Activated naive CD8-positive, alpha-beta T cell treated with anti-CD3 and anti-CD28 coated beads for 36 hours (primary cell): ENCODE data around the gene NAA25. TPM values are rescaled to one million over a fixed set of nuclear protein-coding genes. Genes with fewer than 3 reads are reported as not detected.
"Not testable (repeated sequence)": the region's sequence is repeated elsewhere in the genome, so short reads cannot be mapped to it uniquely, and the experiment has no call there.

ENCODE experiments used
- DNase-seq: peaks from one replicate; pipeline ENCODE4 v3.0.0; 2021
- H3K27ac Mint-ChIP-seq: one replicate; pipeline ENCODE4 v1.8.0; 2022; ENCODE audit warnings: mild to moderate bottlenecking, moderate library complexity, mixed read lengths
- H3K27me3 Mint-ChIP-seq: one replicate; pipeline ENCODE4 v1.8.0; 2022; ENCODE audit warnings: mild to moderate bottlenecking, mixed read lengths
- H3K36me3 Mint-ChIP-seq: one replicate; pipeline ENCODE4 v1.8.0; 2021; ENCODE audit warnings: mild to moderate bottlenecking, mixed read lengths
- H3K4me1 Mint-ChIP-seq: one replicate; pipeline ENCODE4 v1.8.0; 2021; ENCODE audit warnings: mixed read lengths
- H3K4me3 Mint-ChIP-seq: one replicate; pipeline ENCODE4 v1.8.0; 2022; ENCODE audit warnings: mild to moderate bottlenecking, moderate library complexity, mixed read lengths
- H3K9me3 Mint-ChIP-seq: one replicate; pipeline ENCODE4 v1.8.0; 2022; ENCODE audit warnings: mixed read lengths
- total RNA-seq, 2 experiments: library from RNA; stranded (reverse); gene quantifications; one replicate each; pipeline ENCODE4 v1.2.3, GENCODE V29; 2021

Gene NAA25
- total RNA-seq, 2 experiments from 2014 or later = 51.3 to 54.9 TPM

DNA sequence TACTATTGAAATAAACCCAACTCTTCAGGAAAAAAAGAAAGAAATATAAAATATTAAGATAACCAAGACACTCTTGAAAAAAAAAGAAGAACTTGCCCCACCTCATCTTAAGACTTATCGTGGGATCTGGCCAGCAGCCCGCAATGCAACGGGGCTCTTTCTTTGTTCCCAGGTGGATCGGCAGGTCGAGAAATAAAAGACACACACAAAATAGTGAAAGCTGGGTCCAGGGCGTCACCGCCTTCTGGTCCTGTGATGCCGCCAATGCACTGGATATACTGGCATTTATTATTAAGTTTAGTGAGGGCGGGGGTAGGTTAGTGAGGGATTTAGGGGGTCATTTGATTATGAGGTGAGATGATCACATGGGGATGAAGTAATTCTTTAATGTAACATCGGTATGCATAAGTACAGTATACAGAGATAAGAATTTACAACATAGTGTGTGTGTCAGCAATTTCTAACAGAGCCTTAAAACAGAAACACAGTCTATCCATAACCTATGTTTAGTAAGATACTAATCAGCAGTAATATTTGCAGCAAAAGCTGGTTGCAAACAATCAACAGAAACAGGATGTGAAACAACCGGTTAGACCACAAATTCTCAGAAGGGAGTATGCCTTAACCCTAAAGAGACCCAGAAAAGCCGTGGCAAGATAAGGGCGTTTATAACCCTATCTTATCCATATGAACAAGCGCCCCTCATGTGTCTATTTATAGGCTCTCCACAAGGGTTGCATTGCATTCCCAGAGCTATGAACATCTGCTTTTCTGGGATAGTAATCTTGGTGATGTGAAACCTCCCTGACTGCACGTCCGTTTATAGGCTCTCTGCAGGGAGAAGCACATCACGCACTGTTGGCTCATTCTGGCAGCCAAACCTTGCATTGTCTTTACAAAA lies 114.1 kb downstream of the NAA25 start:
- DNase-seq, H3K27me3 Mint-ChIP-seq, H3K36me3 Mint-ChIP-seq, H3K9me3 Mint-ChIP-seq: not testable (repeated sequence)
- peak overlapping the region; percentile 80 for H3K4me3 Mint-ChIP-seq
- peak overlapping the region; percentile 81 for H3K27ac Mint-ChIP-seq
- peaks cover 56% of the 10 kb centered on the region for H3K4me1 Mint-ChIP-seq

DNA sequence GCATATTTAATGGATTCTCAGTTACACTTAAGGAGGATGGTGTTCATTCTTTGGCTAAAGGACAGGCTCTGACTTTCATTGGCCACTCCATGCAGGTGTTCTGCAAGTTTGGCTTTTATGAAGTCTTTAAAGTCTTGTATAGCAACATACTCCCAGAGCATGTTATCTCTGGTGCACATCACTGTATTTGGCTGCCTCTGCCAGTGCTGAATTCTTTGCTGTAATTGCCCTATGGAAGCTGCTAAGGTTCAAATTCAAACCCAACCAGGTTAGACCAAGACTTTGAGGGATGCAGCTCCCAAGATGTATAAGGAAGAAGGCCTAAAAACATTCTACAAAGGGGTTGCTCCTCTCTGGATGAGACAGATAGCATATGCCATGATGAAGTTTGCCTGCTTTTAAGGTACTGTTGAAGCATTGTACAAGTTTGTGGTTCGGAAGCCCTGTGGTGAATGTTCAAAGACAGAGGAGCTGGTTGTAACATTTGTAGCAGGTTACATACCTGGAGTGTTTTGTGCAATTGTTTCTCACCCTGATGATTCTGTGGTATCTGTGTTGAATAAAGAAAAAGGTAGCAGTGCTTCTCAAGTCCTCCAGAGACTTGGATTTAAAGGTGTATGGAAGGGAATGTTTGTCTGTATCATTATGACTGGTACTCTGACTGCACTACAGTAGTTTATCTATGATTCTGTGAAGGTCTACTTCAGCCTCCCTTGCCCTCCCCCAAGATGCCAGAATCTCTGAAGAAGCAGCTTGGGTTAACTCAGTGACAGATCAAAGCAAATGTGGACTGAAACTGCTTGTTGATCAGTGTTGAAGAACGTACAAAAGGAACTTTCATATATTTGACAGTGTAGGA lies 115.1 kb downstream of the NAA25 start:
- DNase-seq = peak; percentile 37

DNA sequence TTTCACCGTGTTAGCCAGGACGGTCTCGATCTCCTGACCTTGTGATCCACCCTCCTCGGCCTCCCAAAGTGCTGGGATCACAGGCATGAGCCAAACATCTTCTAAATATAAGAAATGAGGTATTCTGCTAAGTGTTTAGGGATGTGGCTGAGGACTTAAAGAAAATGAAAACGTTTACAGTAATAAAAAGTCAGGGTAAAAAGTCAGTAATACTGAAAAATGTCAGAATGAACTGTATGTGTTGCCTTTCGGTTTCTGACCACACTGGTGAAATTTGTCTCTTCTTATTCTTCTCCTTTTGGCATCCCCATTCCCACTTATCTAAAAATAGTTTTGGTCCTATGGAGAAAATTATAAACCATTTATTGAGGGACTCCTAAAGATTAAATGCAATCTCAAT lies 116.1 kb downstream of the NAA25 start:
- Mint-ChIP-seq H3K4me1 (peaks cover 56% of the 10 kb centered on the region), H3K27me3 (no peaks in the 10 kb centered on the region), H3K36me3 (peaks cover 6% of the 10 kb centered on the region), H3K4me3 (peak overlapping the region; percentile 26), H3K9me3 (no peaks in the 10 kb centered on the region), H3K27ac (peak overlapping the region; percentile 76)
- no peak for DNase-seq

More for the DNA sequence above, 115.1 kb downstream of the NAA25 start:
- H3K36me3 Mint-ChIP-seq = peaks cover 6% of the 10 kb centered on the region
- no peaks in the 10 kb centered on the region for H3K27me3 Mint-ChIP-seq
- peak overlapping the region; percentile 80 for H3K4me3 Mint-ChIP-seq
- peaks cover 57% of the 10 kb centered on the region for H3K4me1 Mint-ChIP-seq
- peak overlapping the region; percentile 26 for H3K27ac Mint-ChIP-seq
- no peaks in the 10 kb centered on the region for H3K9me3 Mint-ChIP-seq

DNA sequence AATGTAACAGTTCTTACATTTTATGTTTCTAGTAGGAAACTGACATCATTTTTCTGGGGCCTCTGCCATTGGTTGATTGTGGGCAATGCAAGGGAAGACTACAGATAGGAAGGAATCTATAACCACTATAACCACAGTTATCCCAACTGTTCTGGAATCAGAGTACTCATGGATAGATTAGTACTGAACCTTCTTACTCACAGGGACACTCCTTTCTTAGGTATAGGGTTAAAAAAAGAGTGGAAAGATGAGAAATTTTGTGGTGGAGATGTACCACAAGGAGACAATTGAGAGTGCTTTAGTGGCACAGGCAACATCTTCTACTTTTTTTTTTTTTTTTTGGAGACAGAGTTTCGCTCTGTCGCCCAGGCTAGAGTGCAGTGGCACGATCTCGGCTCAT lies 116.6 kb downstream of the NAA25 start:
- H3K4me1 Mint-ChIP-seq = peaks cover 51% of the 10 kb centered on the region
- DNase-seq = no peak

DNA sequence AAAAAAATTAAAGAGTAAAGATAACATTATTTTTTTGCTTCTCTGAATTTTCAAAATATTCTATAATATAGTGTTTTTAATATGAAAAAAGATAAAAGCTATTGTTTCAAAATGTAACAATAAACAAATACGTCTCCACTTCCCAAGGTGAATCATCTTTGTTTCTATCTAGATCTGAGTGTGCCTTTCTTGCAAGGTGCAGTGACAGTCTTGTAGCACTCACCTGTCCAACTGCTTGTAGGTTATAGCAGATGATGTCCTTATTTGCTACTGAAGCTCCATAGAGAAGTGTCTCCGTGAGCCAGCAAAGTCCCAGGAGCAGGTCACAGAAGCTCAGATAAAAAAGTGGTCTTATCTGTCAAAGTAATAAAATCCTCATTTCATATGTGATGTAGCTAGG lies 117.0 kb downstream of the NAA25 start:
- H3K27me3 Mint-ChIP-seq = no peaks in the 10 kb centered on the region
- DNase-seq = no peak
- peaks cover 6% of the 10 kb centered on the region for H3K36me3 Mint-ChIP-seq
- H3K4me1 Mint-ChIP-seq = peaks cover 49% of the 10 kb centered on the region
- H3K4me3 Mint-ChIP-seq = peak overlapping the region; percentile 25
- H3K9me3 Mint-ChIP-seq = no peaks in the 10 kb centered on the region
- H3K27ac Mint-ChIP-seq = peak overlapping the region; percentile 76

More for the DNA sequence above, 116.6 kb downstream of the NAA25 start:
- Mint-ChIP-seq H3K27ac (peak overlapping the region; percentile 76), H3K9me3 (no peaks in the 10 kb centered on the region), H3K4me3 (peak overlapping the region; percentile 26), H3K27me3 (no peaks in the 10 kb centered on the region), H3K36me3 (peaks cover 6% of the 10 kb centered on the region)

DNA sequence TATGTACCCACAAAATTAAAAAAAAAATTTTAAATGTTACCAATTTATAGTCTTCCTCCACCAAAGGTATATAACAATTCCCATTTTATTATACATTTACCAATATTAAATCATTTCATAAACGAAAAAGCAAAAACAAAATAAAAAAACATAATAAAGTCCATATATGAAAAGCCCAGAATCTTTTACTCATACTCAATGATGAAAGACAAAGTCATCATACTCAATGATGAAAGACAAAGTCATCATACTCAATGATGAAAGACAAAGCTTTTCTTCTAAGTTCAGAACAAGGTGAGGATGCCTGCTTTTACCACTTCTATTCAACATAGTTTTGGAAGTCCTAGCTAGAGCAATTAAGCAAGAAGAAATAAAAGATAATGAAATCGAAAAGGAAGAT lies 123.8 kb downstream of the NAA25 start:
- H3K36me3 Mint-ChIP-seq = peaks cover 6% of the 10 kb centered on the region
- H3K9me3 Mint-ChIP-seq = no peaks in the 10 kb centered on the region
- peaks cover 3% of the 10 kb centered on the region for H3K4me1 Mint-ChIP-seq
- H3K27me3 Mint-ChIP-seq = no peaks in the 10 kb centered on the region
- no peak overlapping the region for H3K27ac Mint-ChIP-seq
- no peak for DNase-seq
- H3K4me3 Mint-ChIP-seq = no peak overlapping the region

DNA sequence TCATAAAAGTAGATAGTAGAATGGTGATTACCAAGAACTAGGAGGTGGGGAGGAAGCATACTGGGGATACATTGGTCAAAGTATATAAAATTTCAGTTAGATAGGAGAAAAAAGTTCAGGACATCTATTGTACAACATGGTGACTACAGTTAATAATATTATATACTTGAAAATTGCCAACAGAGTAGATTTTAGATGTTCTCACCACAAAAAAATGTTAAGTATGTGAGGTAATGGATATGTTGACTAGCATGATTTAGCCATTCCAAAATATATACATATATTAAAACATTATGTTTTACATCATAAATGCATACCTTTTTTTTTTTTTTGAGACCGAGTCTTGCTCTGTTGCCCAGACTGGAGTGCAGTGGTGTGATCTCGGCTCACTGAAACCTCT lies 126.6 kb downstream of the NAA25 start:
- H3K4me1 Mint-ChIP-seq = peaks cover 10% of the 10 kb centered on the region
- H3K9me3 Mint-ChIP-seq = no peaks in the 10 kb centered on the region
- no peak for DNase-seq
- no peak overlapping the region for H3K27ac Mint-ChIP-seq
- H3K4me3 Mint-ChIP-seq = no peak overlapping the region
- no peaks in the 10 kb centered on the region for H3K27me3 Mint-ChIP-seq
- H3K36me3 Mint-ChIP-seq = peaks cover under 1% of the 10 kb centered on the region

DNA sequence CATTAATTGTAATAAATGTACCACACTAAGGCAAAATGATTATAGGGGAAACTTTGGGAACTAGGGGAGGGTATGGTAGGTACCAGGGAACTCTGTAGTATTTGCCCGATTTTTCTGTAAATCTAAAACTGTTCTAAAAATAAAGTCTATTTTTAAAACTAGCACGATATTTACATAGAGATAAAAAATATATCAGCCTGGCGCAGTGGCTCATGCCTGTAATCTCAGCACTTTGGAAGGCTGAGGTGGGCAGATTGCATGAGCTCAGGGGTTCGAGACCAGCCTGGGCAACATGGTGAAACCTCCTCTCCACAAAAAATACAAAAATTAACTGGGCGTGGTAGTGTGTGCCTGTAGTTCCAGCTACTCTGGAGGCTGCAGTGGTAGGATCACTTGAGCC lies 128.0 kb downstream of the NAA25 start:
- Mint-ChIP-seq H3K4me3 (no peak overlapping the region), H3K4me1 (peaks cover 16% of the 10 kb centered on the region), H3K36me3 (peaks cover 2% of the 10 kb centered on the region), H3K27me3 (no peaks in the 10 kb centered on the region), H3K27ac (no peak overlapping the region), H3K9me3 (no peaks in the 10 kb centered on the region)
- DNase-seq = no peak

DNA sequence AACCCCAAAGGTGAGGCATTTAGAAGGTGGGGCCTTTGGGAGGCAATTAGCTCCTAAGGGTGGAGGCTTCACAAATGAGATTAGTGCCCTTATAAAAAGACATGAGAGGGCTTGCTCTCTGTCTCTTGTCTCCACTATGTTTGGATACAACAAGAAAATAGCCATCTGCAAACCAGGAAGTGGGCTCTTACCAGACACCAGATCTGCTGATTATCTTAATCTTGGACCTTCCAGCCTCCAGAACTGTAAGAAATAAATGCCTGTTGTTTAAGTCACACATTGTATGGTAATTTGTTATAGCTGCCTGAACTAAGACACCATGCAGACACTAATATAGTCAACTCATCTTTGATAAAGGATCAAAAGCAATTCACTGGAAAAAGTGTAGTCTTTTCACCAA lies 130.0 kb downstream of the NAA25 start:
- no peak overlapping the region for H3K27ac Mint-ChIP-seq
- no peak overlapping the region for H3K4me3 Mint-ChIP-seq
- H3K9me3 Mint-ChIP-seq = no peaks in the 10 kb centered on the region
- H3K36me3 Mint-ChIP-seq = peaks cover 2% of the 10 kb centered on the region
- no peak for DNase-seq
- no peaks in the 10 kb centered on the region for H3K27me3 Mint-ChIP-seq
- H3K4me1 Mint-ChIP-seq = peaks cover 16% of the 10 kb centered on the region

DNA sequence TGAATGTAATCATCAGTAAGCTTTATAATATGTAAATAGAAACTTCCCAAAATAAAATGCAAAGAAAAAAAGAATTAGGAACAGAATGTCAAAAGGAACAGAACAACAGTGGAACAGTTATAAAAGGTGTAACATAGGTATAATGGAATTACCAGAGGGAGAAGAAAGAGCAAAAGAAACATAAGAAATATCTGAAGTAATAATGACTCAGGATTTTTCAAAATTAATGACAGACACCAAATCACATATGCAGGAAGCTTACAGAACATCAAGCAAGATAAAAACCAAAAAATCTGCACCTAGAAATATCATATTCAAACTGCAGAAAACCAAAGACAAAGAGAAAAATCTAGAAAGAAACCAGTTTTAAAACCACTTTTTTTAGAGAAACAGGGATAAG lies 131.7 kb downstream of the NAA25 start:
- H3K27me3 Mint-ChIP-seq = no peaks in the 10 kb centered on the region
- DNase-seq = no peak
- H3K4me1 Mint-ChIP-seq = peaks cover 16% of the 10 kb centered on the region
- H3K9me3 Mint-ChIP-seq = no peaks in the 10 kb centered on the region
- H3K27ac Mint-ChIP-seq = no peak overlapping the region
- H3K36me3 Mint-ChIP-seq = peaks cover 2% of the 10 kb centered on the region
- H3K4me3 Mint-ChIP-seq = no peak overlapping the region

Other genes with a start within 250 kb of the NAA25 start
- 10 to 100 TPM; 10.1 to 10.5 TPM for gene TMEM116, start 95.6 kb downstream of the NAA25 start, total RNA-seq
- gene ERP29, start 95.4 kb downstream of the NAA25 start, total RNA-seq = 10 to 100 TPM; 79.9 to 85.6 TPM
- gene TRAFD1, start 16.8 kb upstream of the NAA25 start, total RNA-seq = 10 to 100 TPM; 49.6 to 49.8 TPM